ENCODE data around the gene OTOP2.

GRCh38 chr17:74975943-74976342 lies 51.9 kb downstream of the OTOP2 start:
- no peak for TF ChIP-seq ZBTB43 (CRISPR knock-in tag; IDR thresholded peaks at IDR 0.05)
- no peak for TF ChIP-seq EP300 (IDR thresholded peaks at IDR 0.05; ENCODE audit: low read length)
- TF ChIP-seq ZNF124 (CRISPR knock-in tag; IDR thresholded peaks at IDR 0.05) = no peak
- no peak for TF ChIP-seq MGA (IDR thresholded peaks at IDR 0.05)
